M059J (cell line): ENCODE data around the gene DDIT3. TPM values are rescaled to one million over a fixed set of nuclear protein-coding genes. Genes with fewer than 3 reads are reported as not detected.
"Not testable (repeated sequence)": the region's sequence is repeated elsewhere in the genome, so short reads cannot be mapped to it uniquely, and the experiment has no call there.

Source experiments
- DNase-seq: peaks from one replicate; pipeline ENCODE4 v3.0.0-alpha.2; 2012; ENCODE audit warnings: low read depth
- total RNA-seq: library from RNA; depleted of rRNA; stranded (reverse); fragments of >200 nt; shearing (Covaris generic); gene quantifications from 2 replicates; pipeline ENCODE4 v1.2.3, GENCODE V29; 2014

Gene DDIT3
- total RNA-seq, 1 experiment from 2014 or later = 39.3 TPM

DNA sequence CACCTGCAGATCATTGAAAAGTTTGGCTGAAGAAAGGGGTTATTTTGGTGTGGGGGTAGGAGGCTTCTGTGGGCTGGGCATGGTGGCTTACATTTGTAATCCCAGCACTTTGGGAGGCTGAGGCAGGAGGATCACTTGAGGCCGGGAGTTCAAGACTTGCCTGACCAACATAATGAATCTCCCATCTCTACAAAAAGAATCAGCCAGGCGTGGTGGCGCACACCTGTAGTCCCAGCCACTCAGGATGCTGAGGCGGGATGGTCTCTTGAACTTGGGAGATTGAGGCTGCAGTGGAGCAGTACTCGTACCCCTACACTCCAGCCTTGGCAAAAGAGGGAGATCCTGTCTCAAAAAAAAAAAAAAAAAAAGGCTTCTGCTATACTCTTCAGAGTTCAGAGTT, 7.0 kb downstream of the DDIT3 start:
- DNase-seq = no peak

DNA sequence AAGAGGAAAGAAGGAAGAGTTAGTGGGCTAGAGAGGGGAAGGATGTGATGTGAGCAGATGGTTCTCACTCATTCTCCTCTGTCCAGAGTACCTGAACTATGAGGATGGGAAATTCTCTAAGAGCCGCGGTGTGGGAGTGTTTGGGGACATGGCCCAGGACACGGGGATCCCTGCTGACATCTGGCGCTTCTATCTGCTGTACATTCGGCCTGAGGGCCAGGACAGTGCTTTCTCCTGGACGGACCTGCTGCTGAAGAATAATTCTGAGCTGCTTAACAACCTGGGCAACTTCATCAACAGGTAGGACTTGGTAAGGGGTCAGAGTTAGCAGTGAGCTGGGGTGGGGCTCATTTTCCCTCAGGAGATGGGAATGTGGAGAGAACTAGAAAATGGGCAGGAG, 7.6 kb downstream of the DDIT3 start:
- no peak for DNase-seq

DNA sequence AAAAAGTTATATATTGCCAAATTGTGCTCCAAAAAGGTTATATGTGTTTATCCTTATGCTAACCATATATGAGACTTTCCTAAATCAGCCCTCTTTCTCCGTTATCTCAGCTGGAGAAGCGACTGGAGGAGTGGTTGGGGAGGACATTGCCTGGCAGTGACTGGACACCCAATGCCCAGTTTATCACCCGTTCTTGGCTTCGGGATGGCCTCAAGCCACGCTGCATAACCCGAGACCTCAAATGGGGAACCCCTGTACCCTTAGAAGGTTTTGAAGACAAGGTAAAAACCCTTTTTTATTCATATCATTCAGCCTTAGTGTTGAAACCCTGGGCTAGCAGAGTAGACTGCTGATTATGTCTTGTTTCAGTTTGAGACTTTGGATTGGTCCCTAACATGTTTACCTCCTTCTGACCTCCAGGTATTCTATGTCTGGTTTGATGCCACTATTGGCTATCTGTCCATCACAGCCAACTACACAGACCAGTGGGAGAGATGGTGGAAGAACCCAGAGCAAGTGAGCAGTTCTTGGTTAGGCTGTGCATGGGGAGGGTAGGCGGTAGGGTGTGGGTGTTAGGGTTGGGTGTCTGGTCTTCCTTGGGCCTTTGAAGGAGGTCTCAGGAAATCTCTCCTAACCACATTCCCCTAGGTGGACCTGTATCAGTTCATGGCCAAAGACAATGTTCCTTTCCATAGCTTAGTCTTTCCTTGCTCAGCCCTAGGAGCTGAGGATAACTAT, 8.6 kb downstream of the DDIT3 start:
- DNase-seq = no peak

DNA sequence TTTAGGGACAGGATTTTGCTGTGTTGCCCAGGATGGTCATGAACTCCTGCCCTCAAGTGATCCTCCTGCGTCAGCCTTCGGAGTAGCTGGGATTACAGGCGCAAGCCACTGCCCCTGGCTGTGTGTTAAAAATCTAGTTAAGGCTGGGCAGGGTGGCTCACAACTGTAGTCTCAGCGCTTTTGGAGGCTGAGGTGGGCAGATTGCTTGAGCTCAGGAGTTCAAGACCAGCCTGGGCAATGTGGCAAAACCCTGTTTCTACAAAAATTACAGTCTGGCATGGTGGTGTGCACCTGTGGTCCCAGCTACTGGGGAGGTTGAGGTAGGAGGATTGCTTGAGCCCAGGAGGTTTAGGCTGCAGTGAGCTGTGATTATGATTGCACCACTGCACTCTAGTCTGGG, 9.2 kb downstream of the DDIT3 start:
- DNase-seq = no peak

DNA sequence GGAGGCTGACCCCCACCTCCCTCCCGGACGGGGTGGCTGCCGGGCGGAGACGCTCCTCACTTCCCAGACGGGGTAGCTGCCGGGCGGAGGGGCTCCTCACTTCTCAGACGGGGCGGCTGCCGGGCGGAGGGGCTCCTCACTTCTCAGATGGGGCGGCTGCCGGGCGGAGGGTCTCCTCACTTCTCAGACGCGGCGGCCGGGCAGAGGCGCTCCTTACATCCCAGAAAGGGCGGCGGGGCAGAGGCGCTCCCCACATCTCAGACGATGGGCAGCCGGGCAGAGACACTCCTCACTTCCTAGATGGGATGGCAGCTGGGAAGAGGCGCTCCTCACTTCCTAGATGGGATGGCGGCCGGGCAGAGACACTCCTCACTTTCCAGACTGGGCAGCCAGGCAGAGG, 12.5 kb downstream of the DDIT3 start:
- DNase-seq = not testable (repeated sequence)

DNA sequence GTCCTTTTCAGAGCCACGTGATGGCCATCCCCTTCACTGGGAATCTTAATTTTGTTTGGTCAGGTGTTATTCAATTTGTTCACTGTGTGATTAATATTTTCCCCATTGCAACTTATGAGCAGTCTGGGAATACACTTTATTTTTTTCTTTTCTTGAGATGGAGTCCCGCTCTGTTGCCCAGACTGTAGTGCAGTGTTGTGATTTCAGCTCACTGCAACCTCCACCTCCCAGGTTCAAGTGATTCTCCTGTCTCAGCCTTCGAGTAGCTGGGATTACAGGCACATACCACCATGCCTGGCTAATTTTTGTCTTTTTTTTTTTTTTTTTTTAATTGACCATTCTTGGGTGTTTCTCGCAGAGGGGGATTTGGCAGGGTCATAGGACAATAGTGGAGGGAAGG, 13.8 kb downstream of the DDIT3 start:
- not testable (repeated sequence) for DNase-seq

DNA sequence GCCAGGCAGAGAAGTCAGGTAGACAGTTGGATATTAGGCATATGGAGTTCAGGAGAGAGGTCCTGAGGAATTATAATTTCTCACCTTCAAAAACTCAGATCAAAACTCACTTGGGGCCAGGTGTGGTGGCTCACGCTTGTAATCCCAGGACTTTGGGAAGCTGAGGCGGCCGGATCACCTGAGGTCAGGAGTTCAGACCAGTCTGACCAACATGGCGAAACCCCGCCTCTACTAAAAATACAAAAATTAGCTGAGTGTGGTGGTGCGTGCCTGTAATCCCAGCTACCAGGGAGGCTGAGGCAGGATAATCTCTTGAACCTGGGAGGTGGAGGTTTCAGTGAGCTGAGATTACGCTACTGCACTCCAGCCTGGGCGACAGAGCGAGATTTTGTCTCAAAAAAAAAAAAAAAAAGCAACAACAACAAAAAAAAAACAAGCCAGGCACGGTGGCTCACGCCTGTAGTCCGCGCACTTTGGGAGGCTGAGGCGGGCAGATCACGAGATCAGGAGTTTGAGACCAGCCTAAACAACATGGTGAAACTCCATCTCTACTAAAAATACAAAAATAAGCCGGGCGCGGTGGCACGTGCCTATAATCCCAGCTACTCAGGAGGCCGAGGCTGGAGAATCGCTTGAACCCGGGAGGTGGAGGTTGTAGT, 17.9 kb downstream of the DDIT3 start:
- DNase-seq = not testable (repeated sequence)

DNA sequence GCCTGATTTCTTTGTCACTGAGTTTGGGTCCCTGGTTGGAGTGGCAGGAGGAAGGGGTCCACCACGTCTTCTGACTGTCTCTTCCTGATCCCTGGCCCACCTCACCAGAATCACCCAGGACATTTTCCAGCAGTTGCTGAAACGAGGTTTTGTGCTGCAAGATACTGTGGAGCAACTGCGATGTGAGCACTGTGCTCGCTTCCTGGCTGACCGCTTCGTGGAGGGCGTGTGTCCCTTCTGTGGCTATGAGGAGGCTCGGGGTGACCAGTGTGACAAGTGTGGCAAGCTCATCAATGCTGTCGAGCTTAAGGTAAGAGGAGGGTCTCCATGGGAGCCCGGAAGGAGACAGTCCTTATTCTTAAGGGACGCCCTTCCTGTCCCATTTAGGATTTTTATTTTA, 20.1 kb downstream of the DDIT3 start:
- DNase-seq = no peak

DNA sequence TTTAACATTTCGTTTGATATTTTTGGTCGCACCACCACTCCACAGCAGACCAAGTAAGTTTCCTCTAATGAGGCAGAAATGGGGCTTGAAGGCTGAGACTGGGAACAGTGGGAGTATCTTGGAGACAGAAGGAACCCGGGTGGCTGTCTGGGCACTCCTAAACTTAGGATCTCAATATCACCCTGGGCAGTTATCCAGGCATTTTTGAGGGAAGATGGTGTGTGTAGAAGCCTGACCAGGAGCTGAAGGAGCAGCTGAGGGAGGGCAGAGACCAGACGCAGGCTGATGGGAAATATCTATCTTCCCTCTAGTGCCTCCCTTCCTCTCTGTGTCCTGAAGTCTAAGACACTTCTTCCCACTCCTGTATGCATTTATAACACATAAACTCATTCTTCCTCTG, 21.7 kb downstream of the DDIT3 start:
- no peak for DNase-seq

DNA sequence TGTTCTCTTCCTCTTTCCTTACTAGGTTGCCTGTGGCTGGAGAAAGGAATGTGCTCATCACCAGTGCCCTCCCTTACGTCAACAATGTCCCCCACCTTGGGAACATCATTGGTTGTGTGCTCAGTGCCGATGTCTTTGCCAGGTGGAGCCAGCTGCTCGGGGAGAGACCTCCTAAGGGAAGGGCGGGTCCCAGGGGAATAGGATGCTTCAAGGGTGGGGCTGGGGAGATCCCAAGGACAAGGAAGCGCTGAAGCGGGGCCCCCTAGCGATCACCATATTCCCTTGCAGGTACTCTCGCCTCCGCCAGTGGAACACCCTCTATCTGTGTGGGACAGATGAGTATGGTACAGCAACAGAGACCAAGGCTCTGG, 22.2 kb downstream of the DDIT3 start:
- DNase-seq = no peak

DNA sequence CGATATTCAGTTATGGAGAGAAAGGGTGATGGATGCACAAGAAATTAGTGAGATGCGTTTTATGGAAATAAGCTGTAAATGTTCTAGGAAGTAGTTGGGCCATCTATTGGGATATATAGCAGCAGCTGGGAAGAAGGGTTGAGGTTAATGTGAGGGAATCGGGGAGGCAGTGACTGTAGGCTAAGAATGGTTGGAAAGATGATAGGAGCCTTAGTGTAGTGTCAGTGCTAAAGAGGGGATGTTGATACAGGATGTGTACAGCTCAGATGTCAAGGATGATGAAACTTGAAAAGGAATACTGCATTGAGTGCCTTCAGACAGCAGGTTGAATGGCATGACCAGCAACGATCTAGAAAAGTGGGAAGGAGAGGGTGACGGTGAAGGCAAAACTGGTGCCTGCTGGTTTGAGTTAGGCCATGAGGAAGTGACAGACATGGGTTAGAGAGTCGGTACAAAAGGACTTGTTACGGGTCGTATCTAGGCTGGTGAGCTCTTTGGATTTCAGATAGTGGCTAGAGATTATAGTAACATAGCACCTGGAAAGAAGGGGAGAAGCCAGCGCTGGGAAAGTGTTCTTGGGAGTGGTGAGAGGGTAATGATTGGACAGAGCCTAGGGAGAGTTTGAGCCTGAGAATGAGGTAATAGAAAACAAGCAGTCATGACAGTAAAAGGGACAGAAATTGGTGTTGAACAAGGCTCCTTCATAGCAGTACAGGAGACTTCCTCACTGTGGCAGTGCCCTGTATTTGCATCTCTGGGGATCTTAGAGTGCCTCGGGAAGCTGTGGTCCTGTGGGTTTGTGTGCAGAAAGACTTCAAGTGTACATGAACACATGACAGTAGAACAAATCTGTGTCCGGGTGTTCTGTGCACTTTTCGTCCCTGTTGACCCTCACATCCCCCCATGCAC, 22.8 kb downstream of the DDIT3 start:
- no peak for DNase-seq

DNA sequence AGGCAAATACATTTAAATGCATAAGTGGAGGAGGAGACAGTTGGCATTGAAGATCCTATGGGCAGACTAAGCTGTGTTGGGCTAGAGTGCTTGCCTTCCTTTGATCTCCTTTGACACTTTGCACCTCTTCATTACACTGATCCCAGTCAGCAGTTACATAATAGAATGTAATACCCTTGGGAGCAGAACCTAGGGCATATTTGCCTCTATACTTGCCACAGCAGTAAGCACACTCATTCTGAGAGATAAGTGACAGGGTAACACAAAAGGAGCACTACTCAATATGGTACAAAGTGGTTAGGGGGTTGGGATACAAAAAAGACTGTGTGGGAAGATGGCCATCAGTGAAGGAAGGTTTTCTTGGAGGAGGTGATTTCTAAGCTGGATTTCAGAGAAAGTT, 23.5 kb downstream of the DDIT3 start:
- DNase-seq = no peak

DNA sequence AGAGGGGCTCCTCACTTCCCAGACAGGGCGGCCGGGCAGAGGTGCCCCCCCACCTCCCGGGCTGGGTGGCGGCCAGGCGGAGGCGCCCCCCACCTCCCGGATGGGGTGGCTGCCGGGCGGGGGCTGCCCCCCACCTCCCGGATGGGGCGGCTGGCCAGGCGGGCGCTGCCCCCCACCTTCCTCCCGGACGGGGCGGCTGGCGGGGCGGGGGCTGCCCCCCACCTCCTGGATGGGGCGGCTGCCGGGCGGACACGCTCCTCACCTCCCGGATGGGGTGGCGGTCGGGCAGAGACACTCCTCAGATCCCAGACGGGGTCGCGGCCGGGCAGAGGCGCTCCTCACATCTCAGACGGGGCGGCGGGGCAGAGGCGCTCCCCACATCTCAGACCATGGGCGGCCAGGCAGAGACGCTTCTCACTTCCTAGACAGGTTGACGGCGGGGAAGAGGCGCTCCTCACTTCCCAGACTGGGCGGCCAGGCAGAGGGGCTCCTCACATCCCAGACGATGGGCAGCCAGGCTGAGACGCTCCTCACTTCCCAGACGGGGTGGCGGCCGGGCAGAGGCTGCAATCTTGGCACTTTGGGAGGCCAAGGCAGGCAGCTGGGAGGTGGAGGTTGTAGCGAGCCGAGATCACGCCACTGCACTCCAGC, 25.1 kb downstream of the DDIT3 start:
- DNase-seq = not testable (repeated sequence)

DNA sequence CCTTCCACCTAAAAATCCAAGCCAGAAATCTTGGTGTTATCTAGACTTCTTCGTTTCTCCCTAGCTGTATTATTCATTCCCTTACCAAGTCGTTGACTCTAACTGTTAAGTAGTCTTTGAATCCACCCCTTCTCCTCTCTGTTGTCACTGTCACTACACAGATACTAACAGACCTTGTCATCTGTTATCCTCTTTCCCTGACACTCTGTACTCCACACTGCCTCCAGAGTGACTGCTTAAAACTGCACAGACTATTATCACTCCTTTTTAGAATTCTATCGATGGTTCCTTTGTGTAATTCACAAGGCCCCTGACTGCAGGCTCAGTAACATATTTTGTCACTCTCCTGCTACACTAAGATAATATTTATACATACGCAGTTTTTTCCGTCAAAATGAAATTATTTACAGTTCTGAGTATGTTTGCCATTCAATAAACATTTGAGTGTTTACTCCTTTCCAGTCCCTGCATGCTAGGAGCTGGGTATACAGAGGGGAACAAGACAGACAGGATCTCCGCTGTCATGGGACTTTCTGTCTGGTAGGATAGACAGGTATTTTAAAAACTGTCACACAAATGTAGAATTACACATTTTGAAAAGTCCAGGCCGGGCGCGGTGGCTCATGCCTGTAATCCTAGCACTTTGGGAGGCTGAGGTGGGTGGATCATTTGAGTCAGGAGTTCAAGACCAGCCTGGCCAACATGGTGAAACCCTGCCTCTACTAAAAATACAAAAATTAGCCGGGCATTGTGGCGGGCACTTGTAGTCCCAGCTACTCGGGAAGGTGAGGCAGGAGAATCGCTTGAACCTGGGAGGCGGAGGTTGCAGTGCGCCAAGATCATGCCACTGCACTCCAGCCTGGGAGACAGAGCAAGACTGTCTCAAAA, 28.7 kb downstream of the DDIT3 start:
- no peak for DNase-seq

DNA sequence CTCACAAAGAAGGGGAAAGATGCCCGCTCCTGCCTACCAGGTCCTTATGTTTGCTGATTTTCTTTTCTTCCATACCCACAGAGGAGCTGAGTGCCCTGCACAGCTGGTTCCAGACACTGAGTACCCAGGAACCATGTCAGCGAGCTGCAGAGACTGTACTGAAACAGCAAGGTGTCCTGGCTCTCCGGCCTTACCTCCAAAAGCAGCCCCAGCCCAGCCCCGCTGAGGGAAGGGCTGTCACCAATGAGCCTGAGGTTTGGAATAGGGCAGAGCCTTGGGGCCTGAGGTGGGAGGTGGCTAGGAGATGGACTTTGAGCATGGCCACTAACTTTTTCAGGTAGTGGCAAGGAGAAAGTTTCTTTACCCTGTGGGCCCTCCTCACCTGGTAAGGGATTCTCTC, 30.2 kb downstream of the DDIT3 start:
- no peak for DNase-seq

DNA sequence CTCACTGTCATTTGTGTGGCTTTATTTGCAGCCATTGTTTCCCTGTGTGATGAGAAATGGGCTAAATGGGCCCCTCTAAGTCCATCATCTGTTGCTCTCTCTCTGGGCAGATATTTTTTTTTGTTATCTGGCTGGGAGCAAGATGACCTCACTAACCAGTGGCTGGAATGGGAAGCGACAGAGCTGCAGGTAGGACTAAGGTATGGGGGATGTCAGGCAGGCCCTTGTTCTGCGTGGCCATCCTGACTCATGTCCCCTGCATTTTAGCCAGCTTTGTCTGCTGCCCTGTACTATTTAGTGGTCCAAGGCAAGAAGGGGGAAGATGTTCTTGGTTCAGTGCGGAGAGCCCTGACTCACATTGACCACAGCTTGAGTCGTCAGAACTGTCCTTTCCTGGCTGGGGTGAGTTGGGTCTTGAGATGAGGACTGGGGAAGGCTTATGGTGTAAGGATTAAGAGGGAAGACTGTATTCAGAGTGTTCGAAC, 31.1 kb downstream of the DDIT3 start:
- no peak for DNase-seq

DNA sequence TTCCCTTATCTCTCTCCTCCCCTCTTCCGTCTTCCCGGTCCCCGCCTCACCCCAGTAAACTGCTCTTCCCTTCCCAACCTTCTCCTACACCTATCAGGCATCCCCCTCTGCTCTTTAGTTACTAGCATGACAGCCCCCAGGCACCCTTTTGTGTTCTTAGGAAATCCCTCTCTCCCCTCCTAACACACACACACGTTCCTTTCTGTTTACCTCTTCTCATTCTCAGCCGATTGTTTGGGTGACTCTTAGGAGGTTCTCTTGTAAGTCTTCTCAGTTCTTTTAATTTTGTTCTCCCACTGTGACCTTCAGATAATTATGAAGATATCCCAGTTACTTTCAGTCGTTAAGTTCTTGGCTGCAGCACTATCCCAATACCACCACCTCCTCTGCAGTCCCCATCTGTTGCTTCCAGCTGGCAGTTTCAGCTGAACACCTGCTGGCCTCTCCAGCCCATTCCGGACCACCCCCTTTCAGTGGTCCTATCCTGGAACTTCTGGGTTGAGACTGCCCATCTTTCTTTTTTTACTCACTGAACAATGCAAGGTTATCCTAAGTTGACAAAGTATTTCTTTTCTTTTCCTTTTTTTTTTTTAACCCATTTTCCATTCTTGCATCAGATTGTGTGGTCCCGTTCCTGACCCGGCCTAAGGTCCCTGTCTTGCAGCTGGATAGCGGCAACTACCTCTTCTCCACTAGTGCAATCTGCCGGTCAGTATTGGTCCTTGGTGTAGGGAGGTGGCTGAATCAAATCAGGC, 31.7 kb downstream of the DDIT3 start:
- no peak for DNase-seq

DNA sequence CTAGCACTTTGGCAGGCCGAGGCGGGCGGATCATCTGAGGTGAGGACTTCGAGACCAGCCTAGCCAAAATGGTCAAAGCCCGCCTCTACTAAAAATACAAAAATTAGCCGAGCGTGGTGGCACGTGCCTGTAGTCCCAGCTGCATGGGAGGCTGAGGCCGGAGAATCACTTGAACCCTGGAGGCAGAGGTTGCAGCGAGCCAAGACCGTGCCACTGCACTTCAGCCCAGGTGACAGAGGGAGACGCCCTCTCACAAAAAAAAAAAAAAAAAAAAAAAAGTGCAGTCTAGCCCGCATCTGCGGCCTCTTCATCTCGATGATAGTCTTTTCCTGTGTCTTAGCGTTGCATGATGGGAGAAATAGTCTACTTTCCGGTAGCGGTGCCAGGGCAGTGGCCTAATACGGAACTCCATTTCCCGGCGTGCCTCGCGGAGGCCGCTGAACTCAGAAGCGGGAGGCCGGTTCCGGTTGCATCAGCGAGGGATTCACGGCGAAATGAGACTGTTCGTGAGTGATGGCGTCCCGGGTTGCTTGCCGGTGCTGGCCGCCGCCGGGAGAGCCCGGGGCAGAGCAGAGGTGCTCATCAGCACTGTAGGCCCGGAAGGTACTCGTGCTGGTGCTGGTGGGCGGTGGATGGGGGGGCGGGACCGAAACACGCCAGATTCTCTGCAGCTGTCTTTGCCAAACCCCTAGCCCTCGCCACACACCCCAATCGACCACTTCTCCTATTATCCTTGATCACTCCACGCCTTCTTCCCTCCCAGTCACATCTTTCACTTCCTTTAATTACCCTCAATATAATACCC, 32.5 kb downstream of the DDIT3 start, which contains the start of gene MARS1:
Gene MARS1 (plus strand): TSS at position 472 of the 805 bp plus-strand sequence. CDS start 23 bp downstream, at position 495.
- DNase-seq = peak; percentile 97

DNA sequence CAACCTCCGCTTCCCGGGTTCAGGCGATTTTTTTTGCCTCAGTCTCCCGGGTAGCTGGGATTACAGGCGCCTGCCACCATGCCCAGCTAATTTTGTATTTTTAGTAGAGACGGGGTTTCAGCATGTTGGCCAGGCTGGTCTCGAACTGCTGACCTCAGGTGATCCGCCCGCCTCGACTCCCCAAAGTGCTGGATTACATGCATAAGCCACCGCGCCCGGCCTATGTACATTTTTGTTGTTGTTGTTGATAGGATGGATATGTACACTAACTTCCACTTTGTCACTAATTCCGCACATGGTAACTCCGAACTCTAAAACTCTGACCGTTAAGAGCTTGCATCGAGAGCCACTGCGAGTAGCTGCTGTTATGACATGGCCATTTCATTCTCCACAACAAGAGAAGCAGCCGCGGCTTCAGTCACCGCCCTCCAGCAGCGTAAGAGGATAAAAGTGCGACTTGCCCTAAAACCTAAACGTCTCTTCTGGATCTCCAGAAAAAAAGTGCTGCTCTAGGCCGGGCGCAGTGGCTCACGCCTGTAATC, 33.2 kb downstream of the DDIT3 start:
- no peak for DNase-seq
